ENCODE measurements around the gene C1QTNF2. TPM values are rescaled to one million over a fixed set of nuclear protein-coding genes. Genes with fewer than 3 reads are reported as not detected.

C1QTNF2 gene
- total and polyA plus RNA-seq, 8 donors: 0.09 to 0.41 (median 0.24) TPM; not detected in 2

GRCh38 chr5:160360310-160360709, 10.1 kb downstream of the C1QTNF2 start:
- H3K27ac ChIP-seq: no peak overlapping the region
- no peak for TF ChIP-seq CTCF (IDR thresholded peaks at IDR 0.05)
- no peak overlapping the region for H3K4me3 ChIP-seq
- ATAC-seq (no peak), DNase-seq (no peak), FAIRE-seq (no peak)
- H3K36me3 ChIP-seq: no peaks in the 10 kb centered on the region
- H3K4me1 ChIP-seq: no peaks in the 10 kb centered on the region
- intact Hi-C loops (cut with DNase I): no loop called here
- H3K9me3 ChIP-seq: no peaks in the 10 kb centered on the region
- no peaks in the 10 kb centered on the region for H3K27me3 ChIP-seq
- WGBS, 2 donors: 69 to 82% methylated on average over 3 of the region's 3 CpGs

- no peak for ATAC-seq
- Histone ChIP-seq H3K27me3 (no peaks in the 10 kb centered on the region), H3K36me3 (no peaks in the 10 kb centered on the region), H3K4me1 (no peaks in the 10 kb centered on the region), H3K9me3 (no peaks in the 10 kb centered on the region), H3K27ac (no peak overlapping the region), H3K4me3 (no peak overlapping the region)
- 75 to 81% methylated on average over 4 of the region's 4 CpGs for WGBS, 2 donors
- no peak for TF ChIP-seq CTCF (IDR thresholded peaks at IDR 0.05)
- intact Hi-C loops (cut with DNase I): loop anchor here in 1 of 3 donors (10.0 kb wide), 1 partner anchor 165 kb away; no protein-coding TSS in a partner anchor
- FAIRE-seq: no peak
- DNase-seq: no peak
Observed at GRCh38 chr5:160359816-160360215, 10.6 kb downstream of the C1QTNF2 start.

GRCh38 chr5:160359242-160359641, 11.2 kb downstream of the C1QTNF2 start:
- intact Hi-C loops (cut with DNase I): loop anchor here in 1 of 3 donors (10.0 kb wide), 1 partner anchor 164 kb away; no protein-coding TSS in a partner anchor
- FAIRE-seq (no peak), DNase-seq (no peak), ATAC-seq (no peak)
- H3K27ac ChIP-seq: no peak overlapping the region
- no peaks in the 10 kb centered on the region for H3K9me3 ChIP-seq
- no peak for TF ChIP-seq CTCF (IDR thresholded peaks at IDR 0.05)
- 5 to 31% methylated on average over 1 of the region's 1 CpG for WGBS, 2 donors
- H3K36me3 ChIP-seq: no peaks in the 10 kb centered on the region
- H3K4me1 ChIP-seq: no peaks in the 10 kb centered on the region
- H3K4me3 ChIP-seq: no peak overlapping the region
- no peaks in the 10 kb centered on the region for H3K27me3 ChIP-seq

GRCh38 chr5:160357861-160358411, 12.5 kb downstream of the C1QTNF2 start:
- H3K27me3 ChIP-seq: no peaks in the 10 kb centered on the region
- H3K4me1 ChIP-seq: no peaks in the 10 kb centered on the region
- DNase-seq: no peak
- ATAC-seq: peak in 3 of 4 donors; percentile 25 to 35 (median 29)
- no peaks in the 10 kb centered on the region for H3K36me3 ChIP-seq
- intact Hi-C loops (cut with DNase I): loop anchor here in 1 of 3 donors (10.0 kb wide), 1 partner anchor 163 kb away; no protein-coding TSS in a partner anchor
- no peak overlapping the region for H3K4me3 ChIP-seq
- 64 to 82% methylated on average over 7 of the region's 7 CpGs for WGBS, 2 donors
- no peak for TF ChIP-seq CTCF (IDR thresholded peaks at IDR 0.05)
- no peak for FAIRE-seq
- H3K9me3 ChIP-seq: no peaks in the 10 kb centered on the region
- no peak overlapping the region for H3K27ac ChIP-seq

- 67 to 88% methylated on average over 7 of the region's 7 CpGs for WGBS, 2 donors
- H3K4me1 ChIP-seq: no peaks in the 10 kb centered on the region
- TF ChIP-seq CTCF (IDR thresholded peaks at IDR 0.05): no peak
- no peaks in the 10 kb centered on the region for H3K36me3 ChIP-seq
- no peaks in the 10 kb centered on the region for H3K9me3 ChIP-seq
- intact Hi-C loops (cut with DNase I): loop anchor here in 1 of 3 donors (10.0 kb wide), 1 partner anchor 163 kb away; no protein-coding TSS in a partner anchor
- FAIRE-seq (no peak), ATAC-seq (no peak), DNase-seq (no peak)
- no peak overlapping the region for H3K27ac ChIP-seq
- H3K27me3 ChIP-seq: no peaks in the 10 kb centered on the region
- H3K4me3 ChIP-seq: no peak overlapping the region
Observed at GRCh38 chr5:160357394-160357793, 13.0 kb downstream of the C1QTNF2 start.
